GM19238 (cell line): ENCODE measurements around the gene KIF16B.
"Not testable (repeated sequence)": the region's sequence is repeated elsewhere in the genome, so short reads cannot be mapped to it uniquely, and the experiment has no call there.

Experiments
- DNase-seq: peaks from one replicate; pipeline ENCODE4 v3.0.0; 2011; ENCODE audit warnings: low spot score; ENCODE audit not compliant: insufficient read length

The KIF16B gene

GRCh38 chr20:16476032-16476431 lies 97.2 kb downstream of the KIF16B start:
- no peak for DNase-seq

GRCh38 chr20:16475225-16475624 lies 98.0 kb downstream of the KIF16B start:
- DNase-seq = no peak

GRCh38 chr20:16474363-16474762 lies 98.9 kb downstream of the KIF16B start:
- DNase-seq = no peak

- DNase-seq = no peak
These were observed 101.0 kb downstream of the KIF16B start for GRCh38 chr20:16472045-16472872.

- no peak for DNase-seq
These were observed 103.8 kb downstream of the KIF16B start for GRCh38 chr20:16469395-16469905.

- no peak for DNase-seq
These were observed 110.5 kb downstream of the KIF16B start for GRCh38 chr20:16462711-16463110.

GRCh38 chr20:16459019-16459700 lies 114.1 kb downstream of the KIF16B start:
- DNase-seq = no peak

GRCh38 chr20:16457514-16457913 lies 115.7 kb downstream of the KIF16B start:
- no peak for DNase-seq

GRCh38 chr20:16455324-16455723 lies 117.9 kb downstream of the KIF16B start:
- DNase-seq = no peak

GRCh38 chr20:16451982-16452381 lies 121.3 kb downstream of the KIF16B start:
- no peak for DNase-seq

- DNase-seq = no peak
These were observed 122.2 kb downstream of the KIF16B start for GRCh38 chr20:16451001-16451400.

- no peak for DNase-seq
These were observed 126.3 kb downstream of the KIF16B start for GRCh38 chr20:16446991-16447390.

- no peak for DNase-seq
These were observed 127.0 kb downstream of the KIF16B start for GRCh38 chr20:16446246-16446645.

GRCh38 chr20:16445482-16445881 lies 127.8 kb downstream of the KIF16B start:
- DNase-seq = no peak

- no peak for DNase-seq
These were observed 129.0 kb downstream of the KIF16B start for GRCh38 chr20:16444057-16444777.

- DNase-seq = no peak
These were observed 131.6 kb downstream of the KIF16B start for GRCh38 chr20:16441546-16442164.

GRCh38 chr20:16440686-16441085 lies 132.6 kb downstream of the KIF16B start:
- no peak for DNase-seq

GRCh38 chr20:16439540-16439939 lies 133.7 kb downstream of the KIF16B start:
- not testable (repeated sequence) for DNase-seq

GRCh38 chr20:16438100-16438499 lies 135.1 kb downstream of the KIF16B start:
- no peak for DNase-seq

- DNase-seq = no peak
These were observed 135.8 kb downstream of the KIF16B start for GRCh38 chr20:16437387-16437996.

GRCh38 chr20:16434062-16434664 lies 139.1 kb downstream of the KIF16B start:
- peak; percentile 2 for DNase-seq
